HEK293 (cell line): ENCODE results near the gene FNDC5.

Experiments
- BCL11B ChIP-seq: fragments of 450-650 bp; formaldehyde crosslinking; IDR thresholded peaks from 2 replicates; pipeline ENCODE4 v1.5.1; 2016; ENCODE audit warnings: low read depth, missing biosample characterization, missing genetic modification characterization
- KLF1 ChIP-seq: fragments of 450-650 bp; formaldehyde crosslinking; IDR thresholded peaks from 2 replicates; pipeline ENCODE4 v1.5.1; 2016; ENCODE audit warnings: missing biosample characterization, missing genetic modification characterization
- TCF7L2 ChIP-seq: IDR thresholded peaks from 2 replicates; pipeline ENCODE4 v1.6.1; 2011; ENCODE audit warnings: low read depth, mild to moderate bottlenecking, inconsistent platforms, low read length, moderate library complexity, borderline replicate concordance
- ZNF138 ChIP-seq: fragments of 450-650 bp; formaldehyde crosslinking; IDR thresholded peaks from 2 replicates; pipeline ENCODE4 v1.5.1; 2016; ENCODE audit warnings: missing biosample characterization, missing genetic modification characterization, borderline replicate concordance
- ZNF248 ChIP-seq: fragments of 450-650 bp; formaldehyde crosslinking; IDR thresholded peaks from 2 replicates; pipeline ENCODE4 v1.5.1; 2017; ENCODE audit warnings: missing biosample characterization, missing genetic modification characterization
- ZNF354C ChIP-seq: fragments of 450-650 bp; formaldehyde crosslinking; IDR thresholded peaks from 2 replicates; pipeline ENCODE4 v1.5.1; 2016; ENCODE audit warnings: missing biosample characterization, missing genetic modification characterization, low read depth, borderline replicate concordance
- ZNF623 ChIP-seq: fragments of 450-650 bp; formaldehyde crosslinking; IDR thresholded peaks from 2 replicates; pipeline ENCODE4 v1.5.1; 2016; ENCODE audit warnings: missing biosample characterization, missing genetic modification characterization
- ZNF629 ChIP-seq: fragments of 450-650 bp; formaldehyde crosslinking; IDR thresholded peaks from 2 replicates; pipeline ENCODE4 v1.5.1; 2017; ENCODE audit warnings: missing biosample characterization, missing genetic modification characterization
- ZNF707 ChIP-seq: fragments of 450-650 bp; formaldehyde crosslinking; IDR thresholded peaks from 2 replicates; pipeline ENCODE4 v1.5.1; 2016; ENCODE audit warnings: missing biosample characterization, missing genetic modification characterization
- ZNF791 ChIP-seq: fragments of 450-650 bp; formaldehyde crosslinking; IDR thresholded peaks from 2 replicates; pipeline ENCODE4 v1.5.1; 2016; ENCODE audit warnings: missing biosample characterization, missing genetic modification characterization
- TF ChIP-seq, protein P1 (sequence below): fragments of 450-650 bp; formaldehyde crosslinking; conservative IDR thresholded peaks from 2 replicates; pipeline ENCODE4 v1.5.1; 2016; ENCODE audit warnings: low read depth, missing biosample characterization, missing genetic modification characterization
- TF ChIP-seq, protein P2 (sequence below): fragments of 450-650 bp; IDR thresholded peaks from 2 replicates; pipeline ENCODE4 v1.5.1; 2018; ENCODE audit warnings: missing biosample characterization, missing genetic modification characterization
- TF ChIP-seq, protein P3 (sequence below): fragments of 450-650 bp; formaldehyde crosslinking; IDR thresholded peaks from 2 replicates; pipeline ENCODE4 v1.5.1; 2017; ENCODE audit warnings: missing biosample characterization, missing genetic modification characterization
- TF ChIP-seq, protein P4 (sequence below): fragments of 450-650 bp; formaldehyde crosslinking; IDR thresholded peaks from 2 replicates; pipeline ENCODE4 v1.5.1; 2016; ENCODE audit warnings: missing biosample characterization, missing genetic modification characterization
- TF ChIP-seq, protein P5 (sequence below): fragments of 450-650 bp; formaldehyde crosslinking; IDR thresholded peaks from 2 replicates; pipeline ENCODE4 v1.5.1; 2016; ENCODE audit warnings: missing biosample characterization, missing genetic modification characterization, low read depth
- TF ChIP-seq, protein P6 (sequence below): fragments of 450-650 bp; formaldehyde crosslinking; IDR thresholded peaks from 2 replicates; pipeline ENCODE4 v1.5.1; 2016; ENCODE audit warnings: missing biosample characterization, missing genetic modification characterization
- TF ChIP-seq, protein P7 (sequence below): IDR thresholded peaks from 2 replicates; pipeline ENCODE4 v1.6.1; 2011; ENCODE audit warnings: mild to moderate bottlenecking, low read depth, low read length, borderline replicate concordance
- TF ChIP-seq, protein P8 (sequence below): fragments of 450-650 bp; IDR thresholded peaks from 2 replicates; pipeline ENCODE4 v1.5.1; 2018; ENCODE audit warnings: missing biosample characterization, mild to moderate bottlenecking, missing genetic modification characterization

Gene FNDC5

DNA sequence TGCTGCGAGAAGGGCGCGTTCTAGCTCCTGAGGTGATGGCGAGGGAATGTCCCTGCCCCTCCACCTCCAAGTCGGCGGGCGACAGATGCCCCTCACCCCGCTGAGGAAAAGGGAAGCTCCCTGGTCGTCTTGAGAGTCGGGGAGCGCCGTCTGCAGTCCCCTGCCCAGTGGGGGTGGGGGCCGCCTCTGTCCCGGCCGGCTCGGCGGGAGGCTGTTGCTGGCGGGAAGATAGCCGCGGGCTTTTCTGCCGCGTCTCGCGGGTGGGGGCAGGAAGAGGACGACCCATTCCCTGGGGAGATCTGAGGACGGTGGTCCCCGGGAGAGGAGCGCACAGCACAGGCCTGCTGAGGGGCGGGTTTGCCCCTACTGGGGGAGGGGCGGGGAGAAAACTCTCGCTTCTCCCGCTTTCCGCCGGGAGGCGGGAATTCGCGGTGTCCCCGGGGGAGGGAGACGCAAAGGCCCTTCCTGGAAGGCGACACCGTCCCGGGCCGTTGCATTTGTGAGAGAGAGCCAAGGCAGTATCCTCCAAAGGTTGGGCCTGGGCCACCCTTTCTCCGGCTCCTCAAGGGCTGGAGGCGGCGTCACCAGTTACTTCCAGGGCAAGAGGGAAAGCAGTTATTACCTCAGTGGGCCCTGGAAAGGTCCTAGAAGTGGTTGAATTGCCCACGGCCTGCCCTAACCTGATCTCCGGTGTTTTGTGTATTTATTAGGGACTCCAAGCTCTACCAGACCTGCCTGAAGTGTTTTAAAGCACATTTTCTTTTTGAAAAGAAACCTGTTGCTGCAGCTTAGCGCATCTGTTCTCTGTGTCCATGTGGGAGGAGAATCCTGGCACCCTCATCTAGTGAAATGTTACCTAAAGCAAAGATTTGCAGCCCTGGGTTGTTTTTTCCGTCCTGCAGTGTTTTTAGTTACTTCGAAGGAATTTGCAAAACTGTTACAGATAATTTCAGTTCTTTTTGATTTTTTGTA, 52.6 kb downstream of the FNDC5 start (continued):
- TF ChIP-seq, protein P1, sequence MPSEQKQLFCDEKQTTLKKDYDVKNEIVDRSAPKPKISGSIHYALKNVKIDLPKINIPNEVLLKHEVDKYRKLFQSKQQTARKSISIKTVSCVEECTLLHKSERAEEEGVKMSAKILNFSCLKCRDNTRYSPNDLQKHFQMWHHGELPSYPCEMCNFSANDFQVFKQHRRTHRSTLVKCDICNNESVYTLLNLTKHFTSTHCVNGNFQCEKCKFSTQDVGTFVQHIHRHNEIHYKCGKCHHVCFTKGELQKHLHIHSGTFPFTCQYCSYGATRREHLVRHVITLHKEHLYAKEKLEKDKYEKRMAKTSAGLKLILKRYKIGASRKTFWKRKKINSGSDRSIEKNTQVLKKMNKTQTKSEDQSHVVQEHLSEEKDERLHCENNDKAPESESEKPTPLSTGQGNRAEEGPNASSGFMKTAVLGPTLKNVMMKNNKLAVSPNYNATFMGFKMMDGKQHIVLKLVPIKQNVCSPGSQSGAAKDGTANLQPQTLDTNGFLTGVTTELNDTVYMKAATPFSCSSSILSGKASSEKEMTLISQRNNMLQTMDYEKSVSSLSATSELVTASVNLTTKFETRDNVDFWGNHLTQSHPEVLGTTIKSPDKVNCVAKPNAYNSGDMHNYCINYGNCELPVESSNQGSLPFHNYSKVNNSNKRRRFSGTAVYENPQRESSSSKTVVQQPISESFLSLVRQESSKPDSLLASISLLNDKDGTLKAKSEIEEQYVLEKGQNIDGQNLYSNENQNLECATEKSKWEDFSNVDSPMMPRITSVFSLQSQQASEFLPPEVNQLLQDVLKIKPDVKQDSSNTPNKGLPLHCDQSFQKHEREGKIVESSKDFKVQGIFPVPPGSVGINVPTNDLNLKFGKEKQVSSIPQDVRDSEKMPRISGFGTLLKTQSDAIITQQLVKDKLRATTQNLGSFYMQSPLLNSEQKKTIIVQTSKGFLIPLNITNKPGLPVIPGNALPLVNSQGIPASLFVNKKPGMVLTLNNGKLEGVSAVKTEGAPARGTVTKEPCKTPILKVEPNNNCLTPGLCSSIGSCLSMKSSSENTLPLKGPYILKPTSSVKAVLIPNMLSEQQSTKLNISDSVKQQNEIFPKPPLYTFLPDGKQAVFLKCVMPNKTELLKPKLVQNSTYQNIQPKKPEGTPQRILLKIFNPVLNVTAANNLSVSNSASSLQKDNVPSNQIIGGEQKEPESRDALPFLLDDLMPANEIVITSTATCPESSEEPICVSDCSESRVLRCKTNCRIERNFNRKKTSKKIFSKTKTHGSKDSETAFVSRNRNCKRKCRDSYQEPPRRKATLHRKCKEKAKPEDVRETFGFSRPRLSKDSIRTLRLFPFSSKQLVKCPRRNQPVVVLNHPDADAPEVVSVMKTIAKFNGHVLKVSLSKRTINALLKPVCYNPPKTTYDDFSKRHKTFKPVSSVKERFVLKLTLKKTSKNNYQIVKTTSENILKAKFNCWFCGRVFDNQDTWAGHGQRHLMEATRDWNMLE (tag by site-specific recombination) = no peak
- no peak; the same call in 1 of the 2 replicates for TF ChIP-seq BCL11B
- peak; percentile 4; the same call in 1 of the 2 replicates for TF ChIP-seq ZNF354C (tag by site-specific recombination)
- TF ChIP-seq, protein P2, sequence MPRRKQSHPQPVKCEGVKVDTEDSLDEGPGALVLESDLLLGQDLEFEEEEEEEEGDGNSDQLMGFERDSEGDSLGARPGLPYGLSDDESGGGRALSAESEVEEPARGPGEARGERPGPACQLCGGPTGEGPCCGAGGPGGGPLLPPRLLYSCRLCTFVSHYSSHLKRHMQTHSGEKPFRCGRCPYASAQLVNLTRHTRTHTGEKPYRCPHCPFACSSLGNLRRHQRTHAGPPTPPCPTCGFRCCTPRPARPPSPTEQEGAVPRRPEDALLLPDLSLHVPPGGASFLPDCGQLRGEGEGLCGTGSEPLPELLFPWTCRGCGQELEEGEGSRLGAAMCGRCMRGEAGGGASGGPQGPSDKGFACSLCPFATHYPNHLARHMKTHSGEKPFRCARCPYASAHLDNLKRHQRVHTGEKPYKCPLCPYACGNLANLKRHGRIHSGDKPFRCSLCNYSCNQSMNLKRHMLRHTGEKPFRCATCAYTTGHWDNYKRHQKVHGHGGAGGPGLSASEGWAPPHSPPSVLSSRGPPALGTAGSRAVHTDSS (tag by site-specific recombination) = no peak
- TF ChIP-seq, protein P3, sequence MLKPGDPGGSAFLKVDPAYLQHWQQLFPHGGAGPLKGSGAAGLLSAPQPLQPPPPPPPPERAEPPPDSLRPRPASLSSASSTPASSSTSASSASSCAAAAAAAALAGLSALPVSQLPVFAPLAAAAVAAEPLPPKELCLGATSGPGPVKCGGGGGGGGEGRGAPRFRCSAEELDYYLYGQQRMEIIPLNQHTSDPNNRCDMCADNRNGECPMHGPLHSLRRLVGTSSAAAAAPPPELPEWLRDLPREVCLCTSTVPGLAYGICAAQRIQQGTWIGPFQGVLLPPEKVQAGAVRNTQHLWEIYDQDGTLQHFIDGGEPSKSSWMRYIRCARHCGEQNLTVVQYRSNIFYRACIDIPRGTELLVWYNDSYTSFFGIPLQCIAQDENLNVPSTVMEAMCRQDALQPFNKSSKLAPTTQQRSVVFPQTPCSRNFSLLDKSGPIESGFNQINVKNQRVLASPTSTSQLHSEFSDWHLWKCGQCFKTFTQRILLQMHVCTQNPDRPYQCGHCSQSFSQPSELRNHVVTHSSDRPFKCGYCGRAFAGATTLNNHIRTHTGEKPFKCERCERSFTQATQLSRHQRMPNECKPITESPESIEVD (tag by site-specific recombination) = peak; percentile 35
- peak; percentile 77 for TF ChIP-seq ZNF623 (tag by site-specific recombination)
- TF ChIP-seq, protein P4, sequence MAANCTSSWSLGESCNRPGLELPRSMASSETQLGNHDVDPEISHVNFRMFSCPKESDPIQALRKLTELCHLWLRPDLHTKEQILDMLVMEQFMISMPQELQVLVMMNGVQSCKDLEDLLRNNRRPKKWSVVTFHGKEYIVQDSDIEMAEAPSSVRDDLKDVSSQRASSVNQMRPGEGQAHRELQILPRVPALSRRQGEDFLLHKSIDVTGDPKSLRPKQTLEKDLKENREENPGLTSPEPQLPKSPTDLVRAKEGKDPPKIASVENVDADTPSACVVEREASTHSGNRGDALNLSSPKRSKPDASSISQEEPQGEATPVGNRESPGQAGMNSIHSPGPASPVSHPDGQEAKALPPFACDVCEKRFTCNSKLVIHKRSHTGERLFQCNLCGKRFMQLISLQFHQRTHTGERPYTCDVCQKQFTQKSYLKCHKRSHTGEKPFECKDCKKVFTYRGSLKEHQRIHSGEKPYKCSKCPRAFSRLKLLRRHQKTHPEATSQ (tag by site-specific recombination) = no peak; the same call in 1 of the 2 replicates
- TF ChIP-seq ZNF248 = no peak
- TF ChIP-seq ZNF138 (tag by site-specific recombination) = no peak
- TF ChIP-seq KLF1 (tag by site-specific recombination) = no peak; the same call in 1 of the 2 replicates
- TF ChIP-seq, protein P5, sequence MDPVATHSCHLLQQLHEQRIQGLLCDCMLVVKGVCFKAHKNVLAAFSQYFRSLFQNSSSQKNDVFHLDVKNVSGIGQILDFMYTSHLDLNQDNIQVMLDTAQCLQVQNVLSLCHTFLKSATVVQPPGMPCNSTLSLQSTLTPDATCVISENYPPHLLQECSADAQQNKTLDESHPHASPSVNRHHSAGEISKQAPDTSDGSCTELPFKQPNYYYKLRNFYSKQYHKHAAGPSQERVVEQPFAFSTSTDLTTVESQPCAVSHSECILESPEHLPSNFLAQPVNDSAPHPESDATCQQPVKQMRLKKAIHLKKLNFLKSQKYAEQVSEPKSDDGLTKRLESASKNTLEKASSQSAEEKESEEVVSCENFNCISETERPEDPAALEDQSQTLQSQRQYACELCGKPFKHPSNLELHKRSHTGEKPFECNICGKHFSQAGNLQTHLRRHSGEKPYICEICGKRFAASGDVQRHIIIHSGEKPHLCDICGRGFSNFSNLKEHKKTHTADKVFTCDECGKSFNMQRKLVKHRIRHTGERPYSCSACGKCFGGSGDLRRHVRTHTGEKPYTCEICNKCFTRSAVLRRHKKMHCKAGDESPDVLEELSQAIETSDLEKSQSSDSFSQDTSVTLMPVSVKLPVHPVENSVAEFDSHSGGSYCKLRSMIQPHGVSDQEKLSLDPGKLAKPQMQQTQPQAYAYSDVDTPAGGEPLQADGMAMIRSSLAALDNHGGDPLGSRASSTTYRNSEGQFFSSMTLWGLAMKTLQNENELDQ (tag by site-specific recombination) = no peak
- TF ChIP-seq ZNF707 (tag by site-specific recombination) = no peak
- TF ChIP-seq, protein P6, sequence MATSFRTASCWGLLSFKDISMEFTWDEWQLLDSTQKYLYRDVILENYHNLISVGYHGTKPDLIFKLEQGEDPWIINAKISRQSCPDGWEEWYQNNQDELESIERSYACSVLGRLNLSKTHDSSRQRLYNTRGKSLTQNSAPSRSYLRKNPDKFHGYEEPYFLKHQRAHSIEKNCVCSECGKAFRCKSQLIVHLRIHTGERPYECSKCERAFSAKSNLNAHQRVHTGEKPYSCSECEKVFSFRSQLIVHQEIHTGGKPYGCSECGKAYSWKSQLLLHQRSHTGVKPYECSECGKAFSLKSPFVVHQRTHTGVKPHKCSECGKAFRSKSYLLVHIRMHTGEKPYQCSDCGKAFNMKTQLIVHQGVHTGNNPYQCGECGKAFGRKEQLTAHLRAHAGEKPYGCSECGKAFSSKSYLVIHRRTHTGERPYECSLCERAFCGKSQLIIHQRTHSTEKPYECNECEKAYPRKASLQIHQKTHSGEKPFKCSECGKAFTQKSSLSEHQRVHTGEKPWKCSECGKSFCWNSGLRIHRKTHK (tag by site-specific recombination) = no peak
- TF ChIP-seq ZNF791 (tag by site-specific recombination) = no peak
- TF ChIP-seq, protein P7, sequence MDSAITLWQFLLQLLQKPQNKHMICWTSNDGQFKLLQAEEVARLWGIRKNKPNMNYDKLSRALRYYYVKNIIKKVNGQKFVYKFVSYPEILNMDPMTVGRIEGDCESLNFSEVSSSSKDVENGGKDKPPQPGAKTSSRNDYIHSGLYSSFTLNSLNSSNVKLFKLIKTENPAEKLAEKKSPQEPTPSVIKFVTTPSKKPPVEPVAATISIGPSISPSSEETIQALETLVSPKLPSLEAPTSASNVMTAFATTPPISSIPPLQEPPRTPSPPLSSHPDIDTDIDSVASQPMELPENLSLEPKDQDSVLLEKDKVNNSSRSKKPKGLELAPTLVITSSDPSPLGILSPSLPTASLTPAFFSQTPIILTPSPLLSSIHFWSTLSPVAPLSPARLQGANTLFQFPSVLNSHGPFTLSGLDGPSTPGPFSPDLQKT = no peak
- TF ChIP-seq ZNF629 (tag by site-specific recombination) = peak; percentile 66
- TF ChIP-seq, protein P8, sequence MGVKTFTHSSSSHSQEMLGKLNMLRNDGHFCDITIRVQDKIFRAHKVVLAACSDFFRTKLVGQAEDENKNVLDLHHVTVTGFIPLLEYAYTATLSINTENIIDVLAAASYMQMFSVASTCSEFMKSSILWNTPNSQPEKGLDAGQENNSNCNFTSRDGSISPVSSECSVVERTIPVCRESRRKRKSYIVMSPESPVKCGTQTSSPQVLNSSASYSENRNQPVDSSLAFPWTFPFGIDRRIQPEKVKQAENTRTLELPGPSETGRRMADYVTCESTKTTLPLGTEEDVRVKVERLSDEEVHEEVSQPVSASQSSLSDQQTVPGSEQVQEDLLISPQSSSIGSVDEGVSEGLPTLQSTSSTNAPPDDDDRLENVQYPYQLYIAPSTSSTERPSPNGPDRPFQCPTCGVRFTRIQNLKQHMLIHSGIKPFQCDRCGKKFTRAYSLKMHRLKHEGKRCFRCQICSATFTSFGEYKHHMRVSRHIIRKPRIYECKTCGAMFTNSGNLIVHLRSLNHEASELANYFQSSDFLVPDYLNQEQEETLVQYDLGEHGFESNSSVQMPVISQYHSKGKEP = peak; percentile 88
- TF ChIP-seq TCF7L2 = no peak
